Neural cell (in vitro differentiated cells): ENCODE data around the gene GRK1.

Experiments used
- TAF1 ChIP-seq: IDR thresholded peaks from 2 replicates; pipeline ENCODE4 v1.6.1; 2012; ENCODE audit warnings: low read depth
- TF ChIP-seq, protein P1 (sequence below): fragments of 450-650 bp; IDR thresholded peaks from 2 replicates; pipeline ENCODE4 v1.5.1; 2014; ENCODE audit warnings: antibody characterized with exemption, mild to moderate bottlenecking, moderate library complexity; ENCODE audit not compliant: poor library complexity, severe bottlenecking

DNA sequence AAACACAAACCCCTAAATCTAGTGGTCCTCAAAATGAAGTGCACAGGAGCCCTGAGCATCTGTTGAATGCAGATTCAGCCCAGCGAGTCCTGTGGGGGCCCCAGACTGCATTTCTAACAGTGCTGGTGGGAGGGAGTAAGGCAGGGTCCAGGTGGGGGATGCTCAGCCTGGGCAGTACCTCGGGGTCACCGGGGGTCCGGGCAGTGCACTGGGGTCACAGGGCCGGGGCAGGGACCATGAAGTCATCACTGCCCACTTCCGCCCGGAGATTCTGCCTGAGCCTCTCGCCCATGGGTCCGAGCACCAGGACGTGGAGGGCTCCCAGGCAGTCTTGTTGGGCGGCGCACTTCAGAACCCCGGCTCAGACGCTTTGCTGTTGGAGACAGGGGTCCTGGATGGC, 8.2 kb upstream of the GRK1 start:
- TF ChIP-seq, protein P1, sequence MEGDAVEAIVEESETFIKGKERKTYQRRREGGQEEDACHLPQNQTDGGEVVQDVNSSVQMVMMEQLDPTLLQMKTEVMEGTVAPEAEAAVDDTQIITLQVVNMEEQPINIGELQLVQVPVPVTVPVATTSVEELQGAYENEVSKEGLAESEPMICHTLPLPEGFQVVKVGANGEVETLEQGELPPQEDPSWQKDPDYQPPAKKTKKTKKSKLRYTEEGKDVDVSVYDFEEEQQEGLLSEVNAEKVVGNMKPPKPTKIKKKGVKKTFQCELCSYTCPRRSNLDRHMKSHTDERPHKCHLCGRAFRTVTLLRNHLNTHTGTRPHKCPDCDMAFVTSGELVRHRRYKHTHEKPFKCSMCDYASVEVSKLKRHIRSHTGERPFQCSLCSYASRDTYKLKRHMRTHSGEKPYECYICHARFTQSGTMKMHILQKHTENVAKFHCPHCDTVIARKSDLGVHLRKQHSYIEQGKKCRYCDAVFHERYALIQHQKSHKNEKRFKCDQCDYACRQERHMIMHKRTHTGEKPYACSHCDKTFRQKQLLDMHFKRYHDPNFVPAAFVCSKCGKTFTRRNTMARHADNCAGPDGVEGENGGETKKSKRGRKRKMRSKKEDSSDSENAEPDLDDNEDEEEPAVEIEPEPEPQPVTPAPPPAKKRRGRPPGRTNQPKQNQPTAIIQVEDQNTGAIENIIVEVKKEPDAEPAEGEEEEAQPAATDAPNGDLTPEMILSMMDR: no peak
- TF ChIP-seq TAF1: no peak
